Measurements from ENCODE around the gene VPS35L. TPM values are rescaled to one million over a fixed set of nuclear protein-coding genes. Genes with fewer than 3 reads are reported as not detected.

Gene VPS35L
- total RNA-seq, 1 experiment from 2014 or later: 5.4 TPM

DNA sequence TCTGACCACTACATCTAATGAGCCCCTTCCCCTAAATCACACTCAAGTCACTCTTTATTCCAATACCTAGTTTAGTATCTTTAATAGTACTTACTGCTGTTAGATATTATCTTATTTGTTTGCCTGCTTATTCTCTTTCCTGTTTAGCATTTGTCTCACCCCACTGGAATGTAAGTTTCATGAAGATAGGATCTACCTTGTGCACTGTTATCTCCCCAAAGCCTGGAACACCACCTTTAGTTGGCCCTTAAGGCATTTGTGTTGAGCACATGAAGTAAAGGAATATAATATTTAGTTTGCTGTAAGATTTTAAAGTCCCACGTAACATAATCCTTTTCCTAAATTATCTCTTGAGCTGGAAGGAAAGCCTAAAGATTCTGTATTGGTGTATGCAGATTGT is 50.2 kb downstream of the VPS35L start:
- no peaks in the 10 kb centered on the region for H3K27me3 ChIP-seq (replicated peaks; ENCODE audit: control insufficient read depth, insufficient read depth, low read length)
- intact Hi-C loops (cut with micrococcal nuclease; ENCODE audit: unreplicated experiment): loop anchor here (10.0 kb wide), 1 partner anchor 779 kb away; no protein-coding TSS in a partner anchor
- H3K9me3 ChIP-seq: no peaks in the 10 kb centered on the region
- no peaks in the 10 kb centered on the region for H3K36me3 Mint-ChIP-seq (ENCODE audit: insufficient read depth, unreplicated experiment)
- CTCF ChIA-PET: no interaction called here
- BruUV-seq (replicated peaks): no TSS peak
- TF ChIP-seq CTCF (IDR thresholded peaks at IDR 0.05; ENCODE audit: insufficient read depth in 1 of 2, low read depth in 1 of 2, low read length in 1 of 2, severe bottlenecking in 1 of 2, unreplicated experiment in 1 of 2): no peak
- DNase-seq: no peak
- H3K4me3 Mint-ChIP-seq (ENCODE audit: unreplicated experiment): no peak overlapping the region
- peaks cover 6% of the 10 kb centered on the region for H3K4me1 Mint-ChIP-seq (ENCODE audit: low read depth, unreplicated experiment)
- H3K9me3 Mint-ChIP-seq (ENCODE audit: unreplicated experiment): no peaks in the 10 kb centered on the region
- peaks cover 12% of the 10 kb centered on the region for H3K4me1 ChIP-seq
- no peaks in the 10 kb centered on the region; the same call in 1 of the 2 replicates for H3K36me3 ChIP-seq (ENCODE audit: control insufficient read depth, insufficient read depth, low read length)
- H3K27me3 Mint-ChIP-seq (ENCODE audit: insufficient read depth, unreplicated experiment): no peaks in the 10 kb centered on the region
- POLR2A ChIA-PET: interaction anchor here (0.5 kb wide), 1 partner anchor 75 kb away, joined by 4 read pairs; no protein-coding TSS in a partner anchor
- H3K4me3 ChIP-seq (ENCODE audit: low read depth, low read length): no peak overlapping the region
- no peak overlapping the region for H3K27ac Mint-ChIP-seq (ENCODE audit: unreplicated experiment)

- H3K36me3 Mint-ChIP-seq (ENCODE audit: insufficient read depth, unreplicated experiment): no peaks in the 10 kb centered on the region
- ChIA-PET POLR2A (no interaction called here), CTCF (no interaction called here)
- Histone ChIP-seq H3K27me3 (replicated peaks; ENCODE audit: control insufficient read depth, insufficient read depth, low read length) (no peaks in the 10 kb centered on the region), H3K36me3 (ENCODE audit: control insufficient read depth, insufficient read depth, low read length) (no peaks in the 10 kb centered on the region; the same call in 1 of the 2 replicates), H3K9me3 (no peaks in the 10 kb centered on the region), H3K4me1 (peaks cover 12% of the 10 kb centered on the region), H3K4me3 (ENCODE audit: low read depth, low read length) (no peak overlapping the region)
- no peak overlapping the region for H3K4me3 Mint-ChIP-seq (ENCODE audit: unreplicated experiment)
- H3K9me3 Mint-ChIP-seq (ENCODE audit: unreplicated experiment): no peaks in the 10 kb centered on the region
- intact Hi-C loops (cut with micrococcal nuclease; ENCODE audit: unreplicated experiment): loop anchor here (10.0 kb wide), 1 partner anchor 777 kb away; no protein-coding TSS in a partner anchor
- H3K27me3 Mint-ChIP-seq (ENCODE audit: insufficient read depth, unreplicated experiment): no peaks in the 10 kb centered on the region
- BruUV-seq (replicated peaks): no TSS peak
- no peak overlapping the region for H3K27ac Mint-ChIP-seq (ENCODE audit: unreplicated experiment)
- H3K4me1 Mint-ChIP-seq (ENCODE audit: low read depth, unreplicated experiment): peaks cover 6% of the 10 kb centered on the region
- no peak for DNase-seq
- TF ChIP-seq CTCF (IDR thresholded peaks at IDR 0.05; ENCODE audit: insufficient read depth in 1 of 2, low read depth in 1 of 2, low read length in 1 of 2, severe bottlenecking in 1 of 2, unreplicated experiment in 1 of 2): no peak
Measured at GRCh38 chr16:19607616-19608280, 52.2 kb downstream of the VPS35L start.

- H3K36me3 Mint-ChIP-seq (ENCODE audit: insufficient read depth, unreplicated experiment): no peaks in the 10 kb centered on the region
- ChIA-PET POLR2A (no interaction called here), CTCF (no interaction called here)
- intact Hi-C loops (cut with micrococcal nuclease; ENCODE audit: unreplicated experiment): loop anchor here (10.0 kb wide), 1 partner anchor 775 kb away; no protein-coding TSS in a partner anchor
- H3K27ac Mint-ChIP-seq (ENCODE audit: unreplicated experiment): peak overlapping the region; percentile 9
- H3K27me3 ChIP-seq (replicated peaks; ENCODE audit: control insufficient read depth, insufficient read depth, low read length): no peaks in the 10 kb centered on the region
- H3K4me3 Mint-ChIP-seq (ENCODE audit: unreplicated experiment): no peak overlapping the region
- no TSS peak for BruUV-seq (replicated peaks)
- no peak overlapping the region for H3K4me3 ChIP-seq (ENCODE audit: low read depth, low read length)
- TF ChIP-seq CTCF (IDR thresholded peaks at IDR 0.05; ENCODE audit: insufficient read depth in 1 of 2, low read depth in 1 of 2, low read length in 1 of 2, severe bottlenecking in 1 of 2, unreplicated experiment in 1 of 2): no peak
- DNase-seq: no peak
- H3K4me1 Mint-ChIP-seq (ENCODE audit: low read depth, unreplicated experiment): peaks cover 6% of the 10 kb centered on the region
- no peaks in the 10 kb centered on the region; the same call in 1 of the 2 replicates for H3K36me3 ChIP-seq (ENCODE audit: control insufficient read depth, insufficient read depth, low read length)
- no peaks in the 10 kb centered on the region for H3K9me3 Mint-ChIP-seq (ENCODE audit: unreplicated experiment)
- peaks cover 12% of the 10 kb centered on the region for H3K4me1 ChIP-seq
- no peaks in the 10 kb centered on the region for H3K9me3 ChIP-seq
- H3K27me3 Mint-ChIP-seq (ENCODE audit: insufficient read depth, unreplicated experiment): no peaks in the 10 kb centered on the region
Measured at GRCh38 chr16:19609359-19609758, 53.9 kb downstream of the VPS35L start.

Measured in Caco-2 (cell line).